PFSK-1 (cell line): ENCODE results near the gene PHF14.

Experiments
- POLR2AphosphoS5 ChIP-seq: IDR thresholded peaks from 2 replicates; pipeline ENCODE4 v1.6.1; 2012; ENCODE audit warnings: low read depth, mild to moderate bottlenecking, control low read depth, low read length, moderate library complexity
- TAF1 ChIP-seq: IDR thresholded peaks from 2 replicates; pipeline ENCODE4 v1.6.1; 2012; ENCODE audit warnings: low read length, control low read depth, borderline replicate concordance; ENCODE audit not compliant: insufficient read depth
- TF ChIP-seq, protein P1 (sequence below), 2 experiments: IDR thresholded peaks; 2 replicates each; pipeline versions ENCODE4 v1.6.1 to v1.8.0; 2011 to 2012; ENCODE audit warnings: low read depth in 2 of 2, low read length in 2 of 2, control low read depth in 1 of 2, inconsistent platforms in 1 of 2, mild to moderate bottlenecking in 1 of 2, moderate library complexity in 1 of 2; ENCODE audit not compliant: insufficient read depth in 1 of 2

DNA sequence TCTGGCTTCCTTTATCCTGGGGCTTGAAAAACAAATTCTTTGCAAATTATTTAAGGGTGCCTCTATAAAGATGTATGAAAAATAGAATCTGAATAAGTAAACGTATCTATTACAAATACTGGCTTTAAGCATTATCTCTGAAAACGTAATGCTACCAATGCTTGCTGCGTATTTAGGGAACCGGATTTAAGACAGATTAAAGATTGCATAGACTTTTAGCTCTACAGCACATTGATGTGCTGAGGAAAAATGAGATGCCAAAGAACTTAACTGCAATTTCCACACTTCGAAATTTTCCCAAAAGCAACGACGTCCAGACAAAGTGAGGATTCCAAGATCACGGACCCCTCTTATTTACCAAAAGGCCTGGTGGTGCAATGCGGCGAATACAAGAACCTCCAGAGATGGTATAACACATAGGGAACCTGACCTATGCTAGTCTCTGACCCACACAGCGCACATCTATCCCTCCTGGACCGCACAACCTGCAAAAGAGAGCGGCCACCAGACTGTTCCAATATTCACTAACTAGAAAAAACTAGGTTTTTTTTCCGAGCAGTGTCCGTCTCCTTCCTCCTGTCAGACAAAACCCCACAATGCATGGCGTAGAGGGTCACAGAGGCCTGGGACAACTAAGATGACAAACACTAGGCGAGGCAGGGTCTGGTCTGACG, 34.3 kb upstream of the PHF14 start:
- TF ChIP-seq TAF1 (no peak), POLR2AphosphoS5 (no peak)
- TF ChIP-seq, protein P1, sequence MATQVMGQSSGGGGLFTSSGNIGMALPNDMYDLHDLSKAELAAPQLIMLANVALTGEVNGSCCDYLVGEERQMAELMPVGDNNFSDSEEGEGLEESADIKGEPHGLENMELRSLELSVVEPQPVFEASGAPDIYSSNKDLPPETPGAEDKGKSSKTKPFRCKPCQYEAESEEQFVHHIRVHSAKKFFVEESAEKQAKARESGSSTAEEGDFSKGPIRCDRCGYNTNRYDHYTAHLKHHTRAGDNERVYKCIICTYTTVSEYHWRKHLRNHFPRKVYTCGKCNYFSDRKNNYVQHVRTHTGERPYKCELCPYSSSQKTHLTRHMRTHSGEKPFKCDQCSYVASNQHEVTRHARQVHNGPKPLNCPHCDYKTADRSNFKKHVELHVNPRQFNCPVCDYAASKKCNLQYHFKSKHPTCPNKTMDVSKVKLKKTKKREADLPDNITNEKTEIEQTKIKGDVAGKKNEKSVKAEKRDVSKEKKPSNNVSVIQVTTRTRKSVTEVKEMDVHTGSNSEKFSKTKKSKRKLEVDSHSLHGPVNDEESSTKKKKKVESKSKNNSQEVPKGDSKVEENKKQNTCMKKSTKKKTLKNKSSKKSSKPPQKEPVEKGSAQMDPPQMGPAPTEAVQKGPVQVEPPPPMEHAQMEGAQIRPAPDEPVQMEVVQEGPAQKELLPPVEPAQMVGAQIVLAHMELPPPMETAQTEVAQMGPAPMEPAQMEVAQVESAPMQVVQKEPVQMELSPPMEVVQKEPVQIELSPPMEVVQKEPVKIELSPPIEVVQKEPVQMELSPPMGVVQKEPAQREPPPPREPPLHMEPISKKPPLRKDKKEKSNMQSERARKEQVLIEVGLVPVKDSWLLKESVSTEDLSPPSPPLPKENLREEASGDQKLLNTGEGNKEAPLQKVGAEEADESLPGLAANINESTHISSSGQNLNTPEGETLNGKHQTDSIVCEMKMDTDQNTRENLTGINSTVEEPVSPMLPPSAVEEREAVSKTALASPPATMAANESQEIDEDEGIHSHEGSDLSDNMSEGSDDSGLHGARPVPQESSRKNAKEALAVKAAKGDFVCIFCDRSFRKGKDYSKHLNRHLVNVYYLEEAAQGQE (IDR thresholded peaks at IDR 0.05; ENCODE audit: insufficient read depth in 1 of 2, low read depth in 2 of 2, low read length in 2 of 2), result no peak
